ENCODE results near the gene EIF3L.

Gene EIF3L

DNA sequence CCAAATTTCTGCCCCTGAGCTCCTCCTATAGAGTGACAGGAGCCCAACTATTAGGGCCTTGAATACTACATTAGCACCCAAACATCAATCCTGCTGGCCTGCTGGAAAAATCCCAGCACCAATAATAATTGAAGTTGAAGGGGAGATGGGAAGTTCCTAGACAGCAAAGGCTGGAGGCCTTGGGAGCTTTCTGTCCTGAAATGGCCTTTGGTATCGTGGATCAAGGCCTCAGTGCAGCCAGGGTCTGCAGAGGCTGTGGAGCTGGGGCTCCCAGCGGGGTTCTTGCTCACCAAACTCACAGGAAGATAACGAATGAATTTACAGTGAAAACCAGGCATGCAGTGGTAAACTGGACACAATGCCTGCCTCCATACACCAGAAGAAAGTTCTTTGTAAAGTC lies 47.7 kb downstream of the EIF3L start:
- no peak overlapping the region for H3K4me3 ChIP-seq (ENCODE audit: low read depth, low read length)
- DNase-seq (ENCODE audit: low read depth), result no peak
- TF ChIP-seq, protein P1, sequence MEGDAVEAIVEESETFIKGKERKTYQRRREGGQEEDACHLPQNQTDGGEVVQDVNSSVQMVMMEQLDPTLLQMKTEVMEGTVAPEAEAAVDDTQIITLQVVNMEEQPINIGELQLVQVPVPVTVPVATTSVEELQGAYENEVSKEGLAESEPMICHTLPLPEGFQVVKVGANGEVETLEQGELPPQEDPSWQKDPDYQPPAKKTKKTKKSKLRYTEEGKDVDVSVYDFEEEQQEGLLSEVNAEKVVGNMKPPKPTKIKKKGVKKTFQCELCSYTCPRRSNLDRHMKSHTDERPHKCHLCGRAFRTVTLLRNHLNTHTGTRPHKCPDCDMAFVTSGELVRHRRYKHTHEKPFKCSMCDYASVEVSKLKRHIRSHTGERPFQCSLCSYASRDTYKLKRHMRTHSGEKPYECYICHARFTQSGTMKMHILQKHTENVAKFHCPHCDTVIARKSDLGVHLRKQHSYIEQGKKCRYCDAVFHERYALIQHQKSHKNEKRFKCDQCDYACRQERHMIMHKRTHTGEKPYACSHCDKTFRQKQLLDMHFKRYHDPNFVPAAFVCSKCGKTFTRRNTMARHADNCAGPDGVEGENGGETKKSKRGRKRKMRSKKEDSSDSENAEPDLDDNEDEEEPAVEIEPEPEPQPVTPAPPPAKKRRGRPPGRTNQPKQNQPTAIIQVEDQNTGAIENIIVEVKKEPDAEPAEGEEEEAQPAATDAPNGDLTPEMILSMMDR (IDR thresholded peaks at IDR 0.05; ENCODE audit: low read depth, low read length, missing control alignments), result no peak

DNA sequence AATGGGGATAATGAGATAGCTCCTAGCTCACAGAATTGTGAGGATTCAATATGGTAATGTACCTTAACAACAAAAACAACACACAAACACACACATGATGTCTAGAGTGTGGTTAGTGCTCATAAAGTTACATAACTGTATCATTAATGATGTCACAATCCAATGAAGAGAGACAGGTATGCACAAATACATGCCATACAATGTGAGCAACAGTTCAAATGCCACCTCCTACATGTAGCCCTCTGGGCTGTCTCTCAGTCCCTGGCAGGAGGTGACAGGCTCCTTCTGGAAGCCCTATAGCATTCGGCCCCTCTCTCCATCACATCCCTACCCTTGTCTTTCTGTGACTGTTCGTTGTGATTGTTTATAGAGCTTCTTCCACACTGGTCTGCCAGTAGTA lies 48.6 kb downstream of the EIF3L start:
- TF ChIP-seq, protein P1 (IDR thresholded peaks at IDR 0.05; ENCODE audit: low read depth, low read length, missing control alignments), result no peak
- no peak for DNase-seq (ENCODE audit: low read depth)
- H3K4me3 ChIP-seq (ENCODE audit: low read depth, low read length), result no peak overlapping the region

DNA sequence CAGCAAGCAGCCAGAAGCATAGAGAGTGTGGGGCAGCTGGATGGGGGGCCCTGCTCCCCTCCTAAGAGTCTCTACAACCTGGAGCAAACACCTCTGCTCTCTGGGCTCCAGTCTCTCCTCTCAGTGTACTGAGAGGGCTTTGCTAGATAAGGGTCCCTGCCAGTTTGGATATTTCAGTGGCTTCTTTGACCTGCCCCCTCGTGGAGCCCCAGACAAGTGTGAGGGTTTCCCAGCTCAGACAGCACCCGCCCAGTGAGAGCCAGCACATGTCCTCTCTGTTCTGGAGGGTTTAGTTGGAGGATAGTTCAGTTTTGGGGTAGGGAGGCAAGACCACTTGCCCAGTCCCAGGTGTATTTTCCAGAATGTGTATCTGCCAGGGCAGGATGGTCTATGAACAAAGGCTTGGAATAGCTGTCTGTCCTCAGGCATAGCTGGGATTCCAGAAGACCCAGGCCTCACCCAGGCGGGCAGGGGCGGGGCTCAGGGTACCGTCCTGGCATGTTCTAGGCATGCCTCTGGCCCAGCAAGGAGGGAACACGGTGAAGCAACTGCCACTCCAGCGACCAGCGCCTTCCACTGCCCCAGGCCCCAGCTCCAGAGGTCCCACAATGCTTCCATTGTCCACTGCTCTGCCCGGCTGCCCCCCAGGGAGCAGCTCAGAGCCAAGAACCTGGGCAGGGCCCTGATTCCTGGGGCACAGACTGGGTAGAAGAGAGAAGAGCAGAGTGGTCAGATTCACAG lies 49.4 kb downstream of the EIF3L start:
- TF ChIP-seq, protein P1 (IDR thresholded peaks at IDR 0.05; ENCODE audit: low read depth, low read length, missing control alignments), result no peak
- DNase-seq (ENCODE audit: low read depth), result no peak
- no peak overlapping the region for H3K4me3 ChIP-seq (ENCODE audit: low read depth, low read length)

DNA sequence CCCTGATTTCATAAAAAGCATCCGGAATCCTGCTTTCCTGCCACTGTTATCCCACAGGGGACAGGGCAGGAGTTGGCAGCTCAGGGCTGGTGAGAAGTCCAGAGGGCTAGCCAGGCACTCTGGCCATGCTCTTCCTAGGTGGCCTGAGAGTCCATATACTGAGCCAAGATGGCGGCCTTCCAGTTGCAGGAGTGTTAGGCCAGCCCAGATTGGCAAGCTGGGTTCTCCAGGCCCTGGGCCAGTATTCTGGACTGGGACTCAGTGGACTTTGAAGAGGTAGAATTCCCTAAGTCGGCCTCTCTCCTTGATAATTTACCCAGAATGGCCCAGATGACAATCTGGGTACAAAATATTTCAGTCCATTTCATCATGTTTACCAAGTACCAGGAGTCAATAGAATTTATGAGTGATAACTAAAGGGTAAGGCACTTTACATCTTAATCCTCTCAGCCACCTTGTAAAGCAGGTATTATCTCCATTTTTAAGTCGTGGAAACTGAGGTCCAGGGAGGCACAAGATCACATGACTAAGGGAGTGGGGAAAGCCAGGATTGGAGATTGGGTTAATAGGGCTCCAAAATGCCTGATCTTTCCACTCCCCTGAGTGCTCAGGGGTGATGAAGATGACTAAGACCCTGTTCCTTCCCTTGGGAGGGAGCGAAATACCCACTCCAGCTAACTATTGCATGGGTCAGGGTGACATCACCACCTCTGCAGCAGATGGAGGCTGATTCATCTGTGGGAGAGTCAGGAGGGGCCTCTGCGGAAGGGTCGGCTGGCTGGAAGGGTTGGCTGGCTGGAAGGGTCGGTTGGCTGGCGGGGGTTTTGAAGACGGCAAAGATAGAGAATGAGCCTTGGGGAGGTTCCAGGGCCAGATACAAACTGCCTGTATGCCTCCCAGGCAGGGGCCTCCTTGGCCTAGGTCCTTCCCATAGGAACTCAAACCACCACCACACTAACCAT lies 55.6 kb downstream of the EIF3L start:
- TF ChIP-seq, protein P1 (IDR thresholded peaks at IDR 0.05; ENCODE audit: low read depth, low read length, missing control alignments), result no peak
- peak overlapping the region; percentile 70; the same call in 1 of the 2 replicates for H3K4me3 ChIP-seq (ENCODE audit: low read depth, low read length)
- no peak for DNase-seq (ENCODE audit: low read depth)

DNA sequence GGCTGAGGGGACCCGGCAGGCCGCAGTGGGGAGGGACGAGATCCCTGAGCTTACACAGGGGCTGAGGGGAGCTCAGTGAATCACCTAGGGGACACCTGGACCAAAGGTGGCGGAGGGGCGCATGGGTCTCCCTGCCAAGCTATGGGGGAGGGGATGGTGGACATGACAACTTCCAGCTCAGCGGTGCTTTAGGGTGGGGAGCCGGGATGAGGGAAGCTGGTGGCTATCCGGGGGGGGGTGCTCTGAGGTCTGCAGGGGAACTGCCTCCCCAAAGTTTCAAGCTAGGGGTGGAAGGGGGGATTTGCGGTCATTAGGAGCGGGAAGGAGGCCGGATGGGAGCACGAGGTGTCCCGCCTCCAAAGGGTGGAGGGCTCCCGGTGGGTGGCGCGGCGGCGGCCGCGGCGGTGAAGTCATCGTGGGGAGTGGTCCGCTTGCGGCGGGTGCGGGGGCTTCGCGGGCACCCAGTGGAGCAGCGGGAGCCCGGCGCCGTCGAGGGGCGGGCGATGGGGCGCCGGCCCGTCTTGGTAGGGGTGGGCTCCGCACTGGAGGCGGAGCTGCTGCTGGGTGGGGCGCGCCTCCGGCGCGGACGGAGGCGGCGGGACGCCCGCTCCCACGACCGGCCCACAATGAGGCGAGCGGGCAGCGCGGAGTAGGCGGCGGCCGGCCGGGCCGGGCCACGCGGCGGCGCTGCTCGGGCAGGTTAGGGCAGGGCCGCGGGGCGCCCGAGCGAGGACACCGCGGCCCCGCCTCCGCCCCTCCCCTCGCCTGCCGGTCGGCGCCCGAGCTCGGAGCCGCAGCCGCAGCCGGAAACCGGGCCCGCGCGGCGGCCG lies 56.5 kb downstream of the EIF3L start, which contains the start of gene MICALL1:
Gene MICALL1 (plus strand): TSS at position 764 of the 830 bp plus-strand sequence. CDS start 126 bp downstream, outside the sequence.
- DNase-seq (ENCODE audit: low read depth), result no peak
- TF ChIP-seq, protein P1 (IDR thresholded peaks at IDR 0.05; ENCODE audit: low read depth, low read length, missing control alignments), result peak; percentile 29

DNA sequence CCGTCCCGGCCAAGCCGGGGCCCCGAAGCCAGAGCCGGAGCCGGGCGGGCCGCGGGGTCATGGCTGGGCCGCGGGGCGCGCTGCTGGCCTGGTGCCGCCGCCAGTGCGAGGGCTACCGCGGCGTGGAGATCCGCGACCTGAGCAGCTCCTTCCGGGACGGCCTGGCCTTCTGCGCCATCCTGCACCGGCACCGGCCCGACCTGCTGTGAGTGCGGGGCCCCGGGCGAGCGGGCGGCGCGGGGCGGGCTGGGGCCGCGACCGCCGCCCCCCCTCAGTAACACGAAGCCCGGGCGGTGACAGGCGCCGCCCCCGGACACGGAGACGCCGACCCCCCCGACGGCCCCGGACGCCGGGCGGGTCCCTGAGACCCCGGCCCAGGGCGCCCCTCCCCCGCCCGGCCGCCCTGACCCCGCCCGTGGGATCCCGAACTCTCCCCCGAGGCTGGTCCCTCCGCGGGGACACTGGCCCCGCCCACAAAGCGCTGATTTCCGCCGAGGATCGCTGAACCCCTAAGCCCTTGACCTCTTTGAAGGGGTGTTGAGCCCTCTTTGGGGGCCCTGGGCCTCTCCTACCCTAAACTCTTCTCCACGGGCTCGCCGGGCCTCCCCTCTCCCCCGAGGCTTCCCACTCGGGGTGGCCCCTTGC lies 57.3 kb downstream of the EIF3L start:
- DNase-seq (ENCODE audit: low read depth), result no peak
- TF ChIP-seq, protein P1 (IDR thresholded peaks at IDR 0.05; ENCODE audit: low read depth, low read length, missing control alignments), result no peak

More for the DNA sequence above, 56.5 kb downstream of the EIF3L start, which contains the start of gene MICALL1:
- peak within 1 kb of the TSS; percentile 70 for H3K4me3 ChIP-seq (ENCODE audit: low read depth, low read length)

More for the DNA sequence above, 57.3 kb downstream of the EIF3L start:
- H3K4me3 ChIP-seq (ENCODE audit: low read depth, low read length), result peak overlapping the region; percentile 70
